ENCODE data around the gene IWS1. TPM values are rescaled to one million over a fixed set of nuclear protein-coding genes. Genes with fewer than 3 reads are reported as not detected.

The IWS1 gene
- polyA plus RNA-seq, 2 of the 4 experiments (the other 2 are of a cell fraction) = 56.6 to 69.1 TPM

GRCh38 chr2:127439343-127439742, 86.9 kb downstream of the IWS1 start:
- DNase-seq (ENCODE audit: low read depth in 1 of 2, low spot score in 1 of 2) (no peak), ATAC-seq (no peak), FAIRE-seq (no peak)
- ChIA-PET POLR2A (no interaction called here), CTCF (no interaction called here)
- 93% methylated on average over 3 of the region's 5 CpGs for WGBS (ENCODE audit: missing lambda C conversion rate)
- Histone ChIP-seq H3K4me1 (peaks cover 7% of the 10 kb centered on the region), H3K9me3 (peaks cover 35% of the 10 kb centered on the region), H3K4me2 (no peak overlapping the region), H3K27ac (no peak overlapping the region), H3K4me3 (no peak overlapping the region)
- TF ChIP-seq HOXB5 (CRISPR knock-in tag; IDR thresholded peaks at IDR 0.05) (no peak), CBX2 (IDR thresholded peaks at IDR 0.05; ENCODE audit: borderline replicate concordance, low read depth) (no peak), HEYL (CRISPR knock-in tag; IDR thresholded peaks at IDR 0.05) (no peak), EHMT2 (IDR thresholded peaks at IDR 0.05; ENCODE audit: low read depth) (no peak), SMC3 (IDR thresholded peaks at IDR 0.05) (no peak), MAFK (IDR thresholded peaks at IDR 0.05; ENCODE audit: partially characterized antibody) (no peak), ZNF302 (CRISPR knock-in tag; IDR thresholded peaks at IDR 0.05) (no peak), HES2 (IDR thresholded peaks at IDR 0.05) (no peak), NPAS2 (CRISPR knock-in tag; IDR thresholded peaks at IDR 0.05; ENCODE audit: borderline replicate concordance) (no peak), POLR2AphosphoS2 (conservative IDR thresholded peaks at IDR 0.05; ENCODE audit: low read length) (no peak), EHF (CRISPR knock-in tag; IDR thresholded peaks at IDR 0.05) (no peak), NFE2L2 (conservative IDR thresholded peaks at IDR 0.05; ENCODE audit: low read length) (no peak), E2F6 (IDR thresholded peaks at IDR 0.05; ENCODE audit: borderline replicate concordance, low read depth) (no peak), FOSL2 (IDR thresholded peaks at IDR 0.05) (no peak), FOSL2 (CRISPR knock-in tag; IDR thresholded peaks at IDR 0.05) (no peak), BHLHE40 (IDR thresholded peaks at IDR 0.05; ENCODE audit: low read depth, low read length) (no peak)

GRCh38 chr2:127437781-127438726, 88.2 kb downstream of the IWS1 start:
- Histone ChIP-seq H3K4me1 (peaks cover 7% of the 10 kb centered on the region), H3K27ac (peak overlapping the region in 1 of 2 experiments; percentile 34; a peak in 2 of 6 replicates), H3K4me2 (0 out of 3 replicates have a peak overlapping the region, but pooled peaks have one; percentile 21), H3K4me3 (no peak overlapping the region), H3K9me3 (peaks cover 26% of the 10 kb centered on the region)
- ChIA-PET POLR2A (no interaction called here), CTCF (interaction anchor here (1.3 to 3.3 kb wide), 4 partner anchors 13 to 113 kb away, joined by 6 to 9 read pairs (median 8); no protein-coding TSS in a partner anchor)
- no peak for DNase-seq (ENCODE audit: low read depth in 1 of 2, low spot score in 1 of 2)
- ATAC-seq = peak; percentile 39 to 40; a peak in 5 of 6 replicates
- FAIRE-seq = no peak
- WGBS (ENCODE audit: missing lambda C conversion rate) = 79% methylated on average over 11 of the region's 13 CpGs
- TF ChIP-seq HMGXB4 (CRISPR knock-in tag; IDR thresholded peaks at IDR 0.05; ENCODE audit: borderline replicate concordance) (no peak), HOXB13 (CRISPR knock-in tag; IDR thresholded peaks at IDR 0.05; ENCODE audit: low read depth) (no peak), CBX8 (IDR thresholded peaks at IDR 0.05) (no peak), ZC3H11A (IDR thresholded peaks at IDR 0.05) (no peak), MAZ (IDR thresholded peaks at IDR 0.05; ENCODE audit: borderline replicate concordance, low read depth, low read length) (no peak), JUN (IDR thresholded peaks at IDR 0.05) (no peak), POLR2AphosphoS2 (conservative IDR thresholded peaks at IDR 0.05; ENCODE audit: low read length) (no peak), RAD21 (conservative IDR thresholded peaks at IDR 0.05 in 1 of 2, IDR thresholded peaks at IDR 0.05 in 1 of 2) (no peak), HES2 (IDR thresholded peaks at IDR 0.05) (no peak)

Measured in A549 (cell line).